ENCODE results near the gene CLCNKB.

DNA sequence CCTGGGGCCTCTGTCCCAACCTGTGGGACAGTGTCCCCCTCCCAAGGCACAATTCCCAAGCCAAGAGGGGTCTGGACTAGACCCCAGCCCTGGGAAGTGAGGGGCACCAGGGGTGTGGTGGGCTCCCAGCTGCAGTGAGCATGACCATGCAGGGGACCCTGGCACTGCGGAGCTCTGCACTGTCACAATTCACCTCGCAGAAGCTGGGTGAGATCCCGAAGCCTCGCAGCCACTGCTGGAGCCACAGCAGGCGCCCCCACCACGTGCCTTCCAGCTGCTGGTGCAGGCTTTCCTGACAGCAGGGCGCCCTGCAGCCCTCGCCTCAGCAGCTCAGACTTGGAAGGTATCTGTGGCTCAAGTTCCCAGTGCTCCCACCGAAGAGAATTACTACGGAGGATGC lies 49.5 kb upstream of the CLCNKB start:
- TF ChIP-seq POLR2AphosphoS5 (IDR thresholded peaks at IDR 0.05; ENCODE audit: borderline replicate concordance, low read depth, low read length) (no peak), EZH2 (IDR thresholded peaks at IDR 0.05) (no peak), FOXP2 (optimal IDR thresholded peaks at IDR 0.05; ENCODE audit: control extremely low read depth, extremely low read length, insufficient read depth) (no peak)

All from SK-N-MC (cell line).